ENCODE measurements around the gene AUTS2. TPM values are rescaled to one million over a fixed set of nuclear protein-coding genes. Genes with fewer than 3 reads are reported as not detected.

Gene AUTS2
- polyA plus RNA-seq, 3 donors, result 0.08 to 0.35 TPM; not detected in 1

GRCh38 chr7:70790215-70791073, 1192.2 kb downstream of the AUTS2 start:
- Histone ChIP-seq H3K27me3 (ENCODE audit: control insufficient read depth in 2 of 2, insufficient read depth in 2 of 2, low read length in 2 of 2) (no peaks in the 10 kb centered on the region), H3K4me2 (replicated peaks; ENCODE audit: extremely low read depth, low read length, poor library complexity, severe bottlenecking) (no peak overlapping the region), H3K9me3 (replicated peaks in 1 of 2; ENCODE audit: control insufficient read depth in 1 of 2, insufficient read depth in 1 of 2, low read length in 2 of 2) (peaks cover 3 to 19% of the 10 kb centered on the region in 2 donors), H3K27ac (ENCODE audit: low read depth in 1 of 2, low read length in 2 of 2) (no peak overlapping the region), H2AFZ (ENCODE audit: insufficient read depth, low read depth, low read length, poor library complexity, severe bottlenecking) (no peak overlapping the region), H4K20me1 (ENCODE audit: insufficient read depth, low read length) (no peaks in the 10 kb centered on the region), H3K36me3 (replicated peaks in 1 of 2; ENCODE audit: control insufficient read depth in 1 of 2, insufficient read depth in 2 of 2, low read length in 2 of 2) (no peaks in the 10 kb centered on the region), H3K4me3 (replicated peaks in 1 of 3; ENCODE audit: low read depth in 2 of 3, low read length in 3 of 3) (no peak overlapping the region), H3K79me2 (ENCODE audit: insufficient read depth, low read length) (no peaks in the 10 kb centered on the region), H3K9ac (ENCODE audit: insufficient read depth, low read length, poor library complexity, severe bottlenecking) (no peak overlapping the region), H3K4me1 (ENCODE audit: control insufficient read depth in 1 of 2, insufficient read depth in 2 of 2, low read length in 2 of 2) (no peaks in the 10 kb centered on the region)
- Mint-ChIP-seq H3K27me3 (ENCODE audit: low read depth in 3 of 3) (no peaks in the 10 kb centered on the region), H3K27ac (no peak overlapping the region), H3K9me3 (peaks cover 2 to 15% (median 10%) of the 10 kb centered on the region in 7 donors), H3K36me3 (peaks cover 0 to 4% of the 10 kb centered on the region in 2 donors), H3K4me3 (no peak overlapping the region), H3K4me1 (no peaks in the 10 kb centered on the region)
- WGBS (ENCODE audit: insufficient coverage), result 97% methylated on average over 53 of the region's 63 CpGs
- no peak for TF ChIP-seq CTCF (IDR thresholded peaks at IDR 0.05)
- intact Hi-C loops (cut with micrococcal nuclease), result no loop called here
- no peak for DNase-seq

DNA sequence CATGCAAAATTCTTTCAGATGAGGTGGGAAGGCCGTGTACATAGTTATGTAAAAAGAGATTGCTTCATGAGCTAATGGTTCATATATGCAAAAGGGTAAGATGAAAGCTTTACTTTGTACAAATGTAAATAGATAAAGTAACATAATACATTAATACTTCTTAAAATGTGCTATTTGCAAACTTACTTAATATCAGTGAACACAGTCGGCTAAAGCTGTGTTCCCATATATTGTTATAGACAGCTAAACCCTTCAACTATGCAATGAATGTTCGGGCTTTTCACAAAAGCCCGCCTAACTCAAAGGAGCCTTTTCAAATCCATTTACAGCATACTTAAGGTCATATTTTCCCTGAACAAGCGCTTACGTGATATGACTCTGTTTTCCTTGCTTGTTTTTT, 1193.1 kb downstream of the AUTS2 start:
- intact Hi-C loops (cut with micrococcal nuclease), result no loop called here
- H3K36me3 ChIP-seq (replicated peaks in 1 of 2; ENCODE audit: control insufficient read depth in 1 of 2, insufficient read depth in 2 of 2, low read length in 2 of 2), result no peaks in the 10 kb centered on the region

More for the DNA sequence above, 1193.1 kb downstream of the AUTS2 start:
- Histone ChIP-seq H4K20me1 (ENCODE audit: insufficient read depth, low read length) (no peaks in the 10 kb centered on the region), H3K9ac (ENCODE audit: insufficient read depth, low read length, poor library complexity, severe bottlenecking) (no peak overlapping the region), H3K27ac (ENCODE audit: low read depth in 1 of 2, low read length in 2 of 2) (no peak overlapping the region), H3K4me1 (ENCODE audit: control insufficient read depth in 1 of 2, insufficient read depth in 2 of 2, low read length in 2 of 2) (no peaks in the 10 kb centered on the region), H3K4me2 (replicated peaks; ENCODE audit: extremely low read depth, low read length, poor library complexity, severe bottlenecking) (no peak overlapping the region), H3K4me3 (replicated peaks in 1 of 3; ENCODE audit: low read depth in 2 of 3, low read length in 3 of 3) (no peak overlapping the region), H3K27me3 (ENCODE audit: control insufficient read depth in 2 of 2, insufficient read depth in 2 of 2, low read length in 2 of 2) (no peaks in the 10 kb centered on the region), H2AFZ (ENCODE audit: insufficient read depth, low read depth, low read length, poor library complexity, severe bottlenecking) (no peak overlapping the region), H3K79me2 (ENCODE audit: insufficient read depth, low read length) (no peaks in the 10 kb centered on the region), H3K9me3 (replicated peaks in 1 of 2; ENCODE audit: control insufficient read depth in 1 of 2, insufficient read depth in 1 of 2, low read length in 2 of 2) (peaks cover 3 to 19% of the 10 kb centered on the region in 2 donors)
- 100% methylated on average over 4 of the region's 6 CpGs for WGBS (ENCODE audit: insufficient coverage)
- DNase-seq, result no peak
- Mint-ChIP-seq H3K36me3 (peaks cover 0 to 4% of the 10 kb centered on the region in 2 donors), H3K4me3 (no peak overlapping the region), H3K27ac (no peak overlapping the region), H3K9me3 (peaks cover 2 to 15% (median 10%) of the 10 kb centered on the region in 7 donors), H3K27me3 (ENCODE audit: low read depth in 3 of 3) (no peaks in the 10 kb centered on the region), H3K4me1 (no peaks in the 10 kb centered on the region)
- no peak for TF ChIP-seq CTCF (IDR thresholded peaks at IDR 0.05)

Data from CD14-positive monocyte (primary cell).